Trophoblast cell (in vitro differentiated cells and primary cell): ENCODE measurements around the gene NECTIN4.

Source experiments
- DNase-seq, 2 donors: peaks; one replicate each; pipeline ENCODE4 v3.0.0-alpha.2; 2016
- H2AFZ ChIP-seq: 2 replicates; pipeline ENCODE4 v1.6.1; 2013; ENCODE audit warnings: low read length, moderate library complexity, mild to moderate bottlenecking; ENCODE audit not compliant: insufficient read depth, poor library complexity
- H2AK5ac ChIP-seq: 2 replicates; pipeline ENCODE4 v1.6.1; 2013; ENCODE audit warnings: mild to moderate bottlenecking, low read length
- H2BK120ac ChIP-seq: 2 replicates; pipeline ENCODE4 v1.6.1; 2013; ENCODE audit warnings: low read length, mild to moderate bottlenecking, moderate library complexity; ENCODE audit not compliant: insufficient read depth, poor library complexity
- H2BK12ac ChIP-seq: 2 replicates; pipeline ENCODE4 v1.6.1; 2013; ENCODE audit warnings: mild to moderate bottlenecking, low read length, moderate library complexity
- H2BK5ac ChIP-seq: 2 replicates; pipeline ENCODE4 v1.6.1; 2013; ENCODE audit warnings: low read length, low read depth, moderate library complexity, mild to moderate bottlenecking; ENCODE audit not compliant: poor library complexity
- H3K14ac ChIP-seq: 2 replicates; pipeline ENCODE4 v1.6.1; 2013; ENCODE audit warnings: mild to moderate bottlenecking, low read length
- H3K18ac ChIP-seq: 2 replicates; pipeline ENCODE4 v1.6.1; 2013; ENCODE audit warnings: mild to moderate bottlenecking, low read length
- H3K23ac ChIP-seq: 2 replicates; pipeline ENCODE4 v1.6.1; 2013; ENCODE audit warnings: low read length
- H3K27ac ChIP-seq: 2 replicates; pipeline ENCODE4 v1.5.1; 2013; ENCODE audit warnings: low read depth, mild to moderate bottlenecking, inconsistent platforms, low read length, moderate library complexity
- H3K27me3 ChIP-seq: 2 replicates; pipeline ENCODE4 v1.6.1; 2013; ENCODE audit warnings: inconsistent platforms, mild to moderate bottlenecking, low read length, moderate library complexity; ENCODE audit not compliant: insufficient read depth
- H3K36me3 ChIP-seq, 2 experiments: 1 replicate in 1 of 2; 2 replicates in 1 of 2; pipeline ENCODE4 v1.6.1; 2013; ENCODE audit warnings: low read length in 2 of 2, mild to moderate bottlenecking in 2 of 2, moderate library complexity in 1 of 2; ENCODE audit not compliant: insufficient read depth in 2 of 2, control insufficient read depth in 1 of 2
- H3K4ac ChIP-seq: 2 replicates; pipeline ENCODE4 v1.6.1; 2013; ENCODE audit warnings: low read depth, mild to moderate bottlenecking, low read length, moderate library complexity
- H3K4me1 ChIP-seq, 2 experiments: 1 replicate in 1 of 2; 2 replicates in 1 of 2; pipeline ENCODE4 v1.6.1; 2013; ENCODE audit warnings: low read length in 2 of 2, mild to moderate bottlenecking in 2 of 2, moderate library complexity in 1 of 2; ENCODE audit not compliant: insufficient read depth in 2 of 2, control insufficient read depth in 1 of 2
- H3K4me2 ChIP-seq: 2 replicates; pipeline ENCODE4 v1.6.1; 2013; ENCODE audit warnings: inconsistent platforms, mild to moderate bottlenecking, low read length, moderate library complexity
- H3K4me3 ChIP-seq: 2 replicates; pipeline ENCODE4 v1.5.1; 2013; ENCODE audit warnings: mild to moderate bottlenecking, low read depth, low read length, inconsistent platforms
- H3K79me1 ChIP-seq: one replicate; pipeline ENCODE4 v1.6.1; 2013; ENCODE audit warnings: low read length
- H3K79me2 ChIP-seq: 2 replicates; pipeline ENCODE4 v1.6.1; 2013; ENCODE audit warnings: low read length, mild to moderate bottlenecking; ENCODE audit not compliant: control insufficient read depth, insufficient read depth, poor library complexity
- H3K9ac ChIP-seq: 2 replicates; pipeline ENCODE4 v1.6.1; 2013; ENCODE audit warnings: mild to moderate bottlenecking, low read length
- H3K9me3 ChIP-seq: 2 replicates; pipeline ENCODE4 v1.6.1; 2013; ENCODE audit warnings: low read depth, mild to moderate bottlenecking, control low read depth, inconsistent platforms, low read length; ENCODE audit not compliant: insufficient read depth
- H4K12ac ChIP-seq: 2 replicates; pipeline ENCODE4 v1.6.1; 2013; ENCODE audit warnings: low read depth, mild to moderate bottlenecking, low read length, moderate library complexity
- H4K8ac ChIP-seq: 2 replicates; pipeline ENCODE4 v1.6.1; 2013; ENCODE audit warnings: low read depth, mild to moderate bottlenecking, low read length, moderate library complexity
- H4K91ac ChIP-seq: one replicate; pipeline ENCODE4 v1.6.1; 2013; ENCODE audit warnings: low read depth, mild to moderate bottlenecking, low read length, moderate library complexity
- WGBS: extraction: QIAGEN DNeasy Blood & Tissue Kit; methylation state at CpG from one replicate; pipeline ENCODE4 v1.1.7; 2013; ENCODE audit warnings: missing lambda C conversion rate; ENCODE audit not compliant: insufficient read length, insufficient coverage; ENCODE audit errors: extremely low coverage; 5-methylcytosine and 5-hydroxymethylcytosine counted together

The NECTIN4 gene

GRCh38 chr1:161077426-161077825, 11.9 kb downstream of the NECTIN4 start:
- peaks cover 40% of the 10 kb centered on the region for H3K79me1 ChIP-seq
- DNase-seq, result no peak
- H3K36me3 ChIP-seq, result peaks cover 18% of the 10 kb centered on the region in 2 experiments
- H3K4me1 ChIP-seq, result peaks cover 37 to 48% of the 10 kb centered on the region in 2 experiments
- H3K4me3 ChIP-seq, result no peak overlapping the region
- H2AFZ ChIP-seq, result no peak overlapping the region
- peak overlapping the region; percentile 53 for H2BK12ac ChIP-seq
- no peak overlapping the region for H3K23ac ChIP-seq
- H3K4ac ChIP-seq, result no peak overlapping the region
- no peak overlapping the region for H4K12ac ChIP-seq
- no CpG with 5 or more reads among the region's 9 CpGs for WGBS
- H3K9me3 ChIP-seq, result peaks cover 2% of the 10 kb centered on the region
- H2BK5ac ChIP-seq, result peak overlapping the region; percentile 19
- H4K91ac ChIP-seq, result no peak overlapping the region
- no peak overlapping the region for H3K14ac ChIP-seq
- H3K9ac ChIP-seq, result no peak overlapping the region
- peaks cover 3% of the 10 kb centered on the region for H3K79me2 ChIP-seq
- no peak overlapping the region for H4K8ac ChIP-seq
- peak overlapping the region; percentile 1 for H2AK5ac ChIP-seq
- H3K4me2 ChIP-seq, result no peak overlapping the region
- no peaks in the 10 kb centered on the region for H3K27me3 ChIP-seq
- no peak overlapping the region for H2BK120ac ChIP-seq
- no peak overlapping the region for H3K27ac ChIP-seq
- H3K18ac ChIP-seq, result no peak overlapping the region

GRCh38 chr1:161076410-161076809, 12.9 kb downstream of the NECTIN4 start:
- Histone ChIP-seq H4K91ac (no peak overlapping the region), H3K23ac (no peak overlapping the region), H3K9me3 (peaks cover 2% of the 10 kb centered on the region), H2AFZ (no peak overlapping the region), H2BK12ac (peak overlapping the region; percentile 51), H3K79me2 (peaks cover 2% of the 10 kb centered on the region), H3K9ac (no peak overlapping the region), H3K27ac (no peak overlapping the region), H3K14ac (no peak overlapping the region), H3K27me3 (no peaks in the 10 kb centered on the region), H3K4ac (no peak overlapping the region), H2BK120ac (no peak overlapping the region), H3K79me1 (peaks cover 34% of the 10 kb centered on the region), H4K8ac (no peak overlapping the region), H4K12ac (no peak overlapping the region), H3K4me3 (no peak overlapping the region), H3K4me2 (no peak overlapping the region), H2BK5ac (no peak overlapping the region), H3K18ac (no peak overlapping the region), H2AK5ac (no peak overlapping the region), H3K4me1 (peaks cover 31 to 45% of the 10 kb centered on the region in 2 experiments), H3K36me3 (peaks cover 21 to 22% of the 10 kb centered on the region in 2 experiments)
- DNase-seq, result no peak

DNA sequence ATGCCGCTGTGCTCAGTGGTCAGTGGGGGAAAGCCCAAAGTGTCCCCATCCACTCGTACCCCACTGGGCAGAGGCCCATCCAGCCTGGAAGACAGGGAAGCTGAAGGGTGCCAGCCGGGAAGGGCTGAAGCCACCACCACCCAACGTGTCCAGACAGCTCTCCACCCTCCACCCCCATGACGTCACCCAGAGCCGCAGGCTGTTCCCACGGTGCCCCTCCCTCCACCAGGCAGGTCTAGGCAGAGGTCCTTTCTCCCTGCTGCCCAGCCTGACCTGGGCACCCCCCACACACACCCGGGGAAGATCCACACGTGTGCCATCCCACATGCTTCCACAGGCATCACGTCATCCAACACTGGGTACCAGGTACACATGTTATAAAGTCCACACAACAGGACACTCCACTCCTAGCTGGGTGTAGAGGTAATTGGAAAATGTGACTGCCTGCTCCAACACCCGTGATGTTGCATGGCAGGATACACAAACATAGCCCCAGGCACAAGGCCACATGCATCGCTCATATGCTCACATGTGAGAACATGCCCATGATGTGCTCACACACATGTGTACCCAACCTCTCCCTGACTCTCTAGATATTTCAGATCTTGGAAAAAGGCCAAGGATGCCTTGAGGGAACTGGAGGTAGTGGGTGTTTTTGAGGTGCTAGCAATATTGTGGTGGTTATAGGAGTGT, 14.5 kb downstream of the NECTIN4 start:
- Histone ChIP-seq H3K14ac (peak overlapping the region; percentile 19), H2AK5ac (peak overlapping the region; percentile 67), H4K91ac (peak overlapping the region; percentile 74), H3K4me2 (no peak overlapping the region), H3K36me3 (peaks cover 21 to 25% of the 10 kb centered on the region in 2 experiments), H3K4ac (no peak overlapping the region), H4K8ac (no peak overlapping the region), H3K23ac (no peak overlapping the region), H3K9me3 (peaks cover 2% of the 10 kb centered on the region), H3K4me3 (no peak overlapping the region), H3K18ac (peak overlapping the region; percentile 26), H2BK12ac (peak overlapping the region; percentile 70), H3K79me1 (peaks cover 20% of the 10 kb centered on the region), H2BK5ac (peak overlapping the region; percentile 11), H3K79me2 (no peaks in the 10 kb centered on the region), H3K4me1 (peaks cover 17 to 29% of the 10 kb centered on the region in 2 experiments), H3K27me3 (no peaks in the 10 kb centered on the region), H4K12ac (no peak overlapping the region), H2BK120ac (peak overlapping the region; percentile 18), H3K9ac (no peak overlapping the region), H3K27ac (no peak overlapping the region), H2AFZ (no peak overlapping the region)
- no CpG with 5 or more reads among the region's 12 CpGs for WGBS
- peak; percentile 44 to 59 for DNase-seq

DNA sequence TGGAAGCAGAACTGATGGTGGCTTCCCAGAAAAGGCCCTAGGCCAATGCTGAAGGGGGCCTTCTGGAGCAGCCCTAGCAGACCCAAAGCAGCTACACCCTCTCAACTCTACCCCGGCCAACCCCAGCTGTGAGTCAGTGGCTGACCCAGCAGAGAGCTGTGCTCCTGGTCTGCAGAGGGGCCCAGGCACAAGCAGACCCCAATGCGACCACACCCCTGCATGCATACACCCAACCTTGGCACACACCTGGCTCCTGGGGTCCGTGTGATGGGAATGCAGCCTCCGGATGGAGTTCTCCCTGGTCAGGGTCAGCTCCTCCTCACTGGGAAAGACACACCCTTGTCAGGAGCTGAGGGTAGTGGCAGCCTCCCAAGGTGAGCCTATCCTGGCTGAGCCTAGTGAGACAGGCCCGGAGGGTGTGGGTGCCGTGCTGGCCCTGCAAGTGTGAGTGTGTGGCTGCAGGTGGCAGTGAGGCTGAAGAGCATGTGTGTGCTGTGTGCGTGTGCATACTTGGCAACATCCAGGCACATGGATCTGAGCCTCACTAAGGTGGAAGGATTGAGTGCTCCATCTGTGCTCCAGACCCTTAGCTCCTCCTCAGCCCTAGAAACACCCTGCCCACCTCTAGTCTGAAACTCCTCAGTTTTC, 15.8 kb downstream of the NECTIN4 start:
- peak overlapping the region; percentile 45 for H2AK5ac ChIP-seq
- no peaks in the 10 kb centered on the region for H3K79me2 ChIP-seq
- no peak overlapping the region for H4K12ac ChIP-seq
- no CpG with 5 or more reads among the region's 7 CpGs for WGBS
- H3K9ac ChIP-seq, result no peak overlapping the region
- no peak overlapping the region for H3K4me3 ChIP-seq
- H3K27ac ChIP-seq, result no peak overlapping the region
- H3K14ac ChIP-seq, result peak overlapping the region; percentile 13
- peaks cover 2% of the 10 kb centered on the region for H3K9me3 ChIP-seq
- H3K4me1 ChIP-seq, result peaks cover 12 to 24% of the 10 kb centered on the region in 2 experiments
- H3K27me3 ChIP-seq, result no peaks in the 10 kb centered on the region
- H3K79me1 ChIP-seq, result peaks cover 12% of the 10 kb centered on the region
- peak overlapping the region; percentile 74 for H4K91ac ChIP-seq
- no peak overlapping the region for H4K8ac ChIP-seq
- no peak overlapping the region for H3K4ac ChIP-seq
- no peak overlapping the region for H2AFZ ChIP-seq
- H2BK12ac ChIP-seq, result peak overlapping the region; percentile 50
- H3K23ac ChIP-seq, result no peak overlapping the region
- H3K4me2 ChIP-seq, result no peak overlapping the region
- no peak overlapping the region for H3K18ac ChIP-seq
- H2BK120ac ChIP-seq, result peak overlapping the region; percentile 39
- H2BK5ac ChIP-seq, result no peak overlapping the region
- H3K36me3 ChIP-seq, result peaks cover 23 to 25% of the 10 kb centered on the region in 2 experiments
- peak; percentile 88 to 92 for DNase-seq
